ENCODE results near the gene CASP3.
"Not testable (repeated sequence)": the region's sequence is repeated elsewhere in the genome, so short reads cannot be mapped to it uniquely, and the experiment has no call there.

CASP3 gene

GRCh38 chr4:184674011-184674410 is 24.8 kb upstream of the CASP3 start:
- Mint-ChIP-seq H3K27me3 (ENCODE audit: low read depth) (no peaks in the 10 kb centered on the region), H3K36me3 (ENCODE audit: low read depth) (peaks cover 8% of the 10 kb centered on the region), H3K9me3 (no peaks in the 10 kb centered on the region), H3K27ac (no peak overlapping the region), H3K4me1 (ENCODE audit: low read depth) (peaks cover 15% of the 10 kb centered on the region), H3K4me3 (no peak overlapping the region)

- Mint-ChIP-seq H3K9me3 (no peaks in the 10 kb centered on the region), H3K27me3 (ENCODE audit: low read depth) (no peaks in the 10 kb centered on the region), H3K4me3 (no peak overlapping the region), H3K36me3 (ENCODE audit: low read depth) (peaks cover 16% of the 10 kb centered on the region), H3K4me1 (ENCODE audit: low read depth) (peaks cover 26% of the 10 kb centered on the region), H3K27ac (no peak overlapping the region)
These were observed 23.5 kb upstream of the CASP3 start for GRCh38 chr4:184672741-184673140.

GRCh38 chr4:184671101-184671500 is 21.9 kb upstream of the CASP3 start:
- Mint-ChIP-seq H3K4me3 (no peak overlapping the region), H3K36me3 (ENCODE audit: low read depth) (peaks cover 18% of the 10 kb centered on the region), H3K4me1 (ENCODE audit: low read depth) (peaks cover 32% of the 10 kb centered on the region), H3K27me3 (ENCODE audit: low read depth) (no peaks in the 10 kb centered on the region), H3K27ac (no peak overlapping the region), H3K9me3 (no peaks in the 10 kb centered on the region)

GRCh38 chr4:184669251-184669650 is 20.0 kb upstream of the CASP3 start:
- Mint-ChIP-seq H3K36me3 (ENCODE audit: low read depth) (peaks cover 19% of the 10 kb centered on the region), H3K4me3 (peak overlapping the region; percentile 0), H3K27ac (peak overlapping the region; percentile 71), H3K4me1 (ENCODE audit: low read depth) (peaks cover 31% of the 10 kb centered on the region), H3K9me3 (no peaks in the 10 kb centered on the region), H3K27me3 (ENCODE audit: low read depth) (no peaks in the 10 kb centered on the region)

GRCh38 chr4:184668511-184669114 is 19.4 kb upstream of the CASP3 start:
- peaks cover 16% of the 10 kb centered on the region for H3K36me3 Mint-ChIP-seq (ENCODE audit: low read depth)
- H3K4me1 Mint-ChIP-seq (ENCODE audit: low read depth) = peaks cover 31% of the 10 kb centered on the region
- H3K27ac Mint-ChIP-seq = peak overlapping the region; percentile 92
- no peaks in the 10 kb centered on the region for H3K27me3 Mint-ChIP-seq (ENCODE audit: low read depth)
- H3K4me3 Mint-ChIP-seq = peak overlapping the region; percentile 15
- no peaks in the 10 kb centered on the region for H3K9me3 Mint-ChIP-seq

GRCh38 chr4:184668096-184668495 is 18.8 kb upstream of the CASP3 start:
- H3K36me3 Mint-ChIP-seq (ENCODE audit: low read depth) = peaks cover 16% of the 10 kb centered on the region
- H3K27ac Mint-ChIP-seq = peak overlapping the region; percentile 92
- no peaks in the 10 kb centered on the region for H3K27me3 Mint-ChIP-seq (ENCODE audit: low read depth)
- H3K9me3 Mint-ChIP-seq = no peaks in the 10 kb centered on the region
- H3K4me3 Mint-ChIP-seq = peak overlapping the region; percentile 15
- H3K4me1 Mint-ChIP-seq (ENCODE audit: low read depth) = peaks cover 31% of the 10 kb centered on the region

GRCh38 chr4:184666670-184667069 is 17.4 kb upstream of the CASP3 start:
- H3K36me3 Mint-ChIP-seq (ENCODE audit: low read depth) = peaks cover 16% of the 10 kb centered on the region
- no peak overlapping the region for H3K4me3 Mint-ChIP-seq
- H3K27ac Mint-ChIP-seq = no peak overlapping the region
- H3K27me3 Mint-ChIP-seq (ENCODE audit: low read depth) = no peaks in the 10 kb centered on the region
- H3K9me3 Mint-ChIP-seq = no peaks in the 10 kb centered on the region
- H3K4me1 Mint-ChIP-seq (ENCODE audit: low read depth) = peaks cover 31% of the 10 kb centered on the region

- peaks cover 18% of the 10 kb centered on the region for H3K36me3 Mint-ChIP-seq (ENCODE audit: low read depth)
These were observed 15.4 kb upstream of the CASP3 start for GRCh38 chr4:184664445-184665210.

GRCh38 chr4:184662236-184662635 is 13.0 kb upstream of the CASP3 start:
- Mint-ChIP-seq H3K4me3 (no peak overlapping the region), H3K27ac (no peak overlapping the region), H3K27me3 (ENCODE audit: low read depth) (no peaks in the 10 kb centered on the region), H3K36me3 (ENCODE audit: low read depth) (peaks cover 11% of the 10 kb centered on the region), H3K4me1 (ENCODE audit: low read depth) (peaks cover 5% of the 10 kb centered on the region), H3K9me3 (no peaks in the 10 kb centered on the region)

More at GRCh38 chr4:184664445-184665210, 15.4 kb upstream of the CASP3 start:
- peaks cover 25% of the 10 kb centered on the region for H3K4me1 Mint-ChIP-seq (ENCODE audit: low read depth)
- H3K27ac Mint-ChIP-seq = no peak overlapping the region
- H3K27me3 Mint-ChIP-seq (ENCODE audit: low read depth) = no peaks in the 10 kb centered on the region
- H3K4me3 Mint-ChIP-seq = no peak overlapping the region
- H3K9me3 Mint-ChIP-seq = no peaks in the 10 kb centered on the region

GRCh38 chr4:184660978-184661377 is 11.7 kb upstream of the CASP3 start:
- H3K9me3 Mint-ChIP-seq = no peaks in the 10 kb centered on the region
- no peak overlapping the region for H3K4me3 Mint-ChIP-seq
- H3K27me3 Mint-ChIP-seq (ENCODE audit: low read depth) = no peaks in the 10 kb centered on the region
- peaks cover 4% of the 10 kb centered on the region for H3K4me1 Mint-ChIP-seq (ENCODE audit: low read depth)
- no peak overlapping the region for H3K27ac Mint-ChIP-seq
- peaks cover 13% of the 10 kb centered on the region for H3K36me3 Mint-ChIP-seq (ENCODE audit: low read depth)

GRCh38 chr4:184657820-184658219 is 8.6 kb upstream of the CASP3 start:
- not testable (repeated sequence) for H3K4me1 Mint-ChIP-seq (ENCODE audit: low read depth); H3K27ac Mint-ChIP-seq; H3K27me3 Mint-ChIP-seq (ENCODE audit: low read depth); H3K9me3 Mint-ChIP-seq; H3K4me3 Mint-ChIP-seq
- peaks cover 13% of the 10 kb centered on the region for H3K36me3 Mint-ChIP-seq (ENCODE audit: low read depth)

GRCh38 chr4:184657144-184657543 is 7.9 kb upstream of the CASP3 start:
- H3K36me3 Mint-ChIP-seq (ENCODE audit: low read depth) = peaks cover 17% of the 10 kb centered on the region
- H3K4me1 Mint-ChIP-seq (ENCODE audit: low read depth) = peaks cover 11% of the 10 kb centered on the region
- H3K4me3 Mint-ChIP-seq = no peak overlapping the region
- no peak overlapping the region for H3K27ac Mint-ChIP-seq
- H3K27me3 Mint-ChIP-seq (ENCODE audit: low read depth) = no peaks in the 10 kb centered on the region
- no peaks in the 10 kb centered on the region for H3K9me3 Mint-ChIP-seq

GRCh38 chr4:184655889-184656869 is 6.9 kb upstream of the CASP3 start:
- H3K27ac Mint-ChIP-seq = no peak overlapping the region
- H3K4me3 Mint-ChIP-seq = no peak overlapping the region
- H3K36me3 Mint-ChIP-seq (ENCODE audit: low read depth) = peaks cover 16% of the 10 kb centered on the region

GRCh38 chr4:184653650-184654049 is 4.4 kb upstream of the CASP3 start:
- Mint-ChIP-seq H3K27ac (no peak overlapping the region), H3K4me1 (ENCODE audit: low read depth) (peaks cover 25% of the 10 kb centered on the region), H3K36me3 (ENCODE audit: low read depth) (peaks cover 18% of the 10 kb centered on the region), H3K27me3 (ENCODE audit: low read depth) (no peaks in the 10 kb centered on the region), H3K4me3 (no peak overlapping the region), H3K9me3 (no peaks in the 10 kb centered on the region)

More at GRCh38 chr4:184655889-184656869, 6.9 kb upstream of the CASP3 start:
- Mint-ChIP-seq H3K27me3 (ENCODE audit: low read depth) (no peaks in the 10 kb centered on the region), H3K4me1 (ENCODE audit: low read depth) (peaks cover 16% of the 10 kb centered on the region), H3K9me3 (no peaks in the 10 kb centered on the region)
